ENCODE results near the gene GLT1D1. TPM values are rescaled to one million over a fixed set of nuclear protein-coding genes. Genes with fewer than 3 reads are reported as not detected.

Gene GLT1D1
- total and polyA plus RNA-seq, 2 of the 8 experiments (the other 6 are each of a cell fraction or from before 2014, with no cell fraction given) = 1.5 to 3.6 TPM

DNA sequence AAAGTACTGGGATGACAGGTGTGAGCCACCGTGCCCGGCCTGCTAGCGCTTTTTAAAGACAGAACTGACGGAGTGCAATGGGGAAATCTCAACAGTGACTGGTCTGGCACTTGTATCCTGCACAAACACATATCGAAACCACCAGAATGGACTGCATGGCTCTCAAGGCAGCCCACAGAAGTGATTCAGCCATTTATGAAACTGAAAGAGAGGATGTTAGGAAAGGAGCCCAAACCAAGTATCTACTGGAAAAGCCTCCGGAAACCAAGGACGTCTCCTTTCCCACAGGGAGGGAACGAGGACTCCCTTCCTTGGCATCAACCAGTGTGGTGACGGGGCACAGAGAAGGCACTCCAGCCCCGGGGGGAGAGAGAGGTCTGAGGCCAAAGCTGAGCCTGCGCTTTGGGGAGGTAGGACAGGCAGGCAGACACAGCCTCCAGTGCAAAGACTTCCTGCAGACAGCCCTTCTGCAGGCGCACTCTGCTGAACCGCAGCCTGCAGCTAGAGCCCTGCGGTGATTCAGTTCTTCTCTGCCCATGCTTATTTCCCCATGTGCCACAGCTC lies 46.0 kb upstream of the GLT1D1 start:
- H2AFZ ChIP-seq (ENCODE audit: low read length) = no peak overlapping the region
- no peak overlapping the region for H3K4me2 ChIP-seq (ENCODE audit: insufficient read depth in 1 of 2, low read depth in 2 of 2, low read length in 2 of 2)
- H3K27me3 ChIP-seq (replicated peaks in 1 of 4; ENCODE audit: control insufficient read depth in 3 of 4, extremely low read depth in 1 of 4, insufficient read depth in 3 of 4, low read length in 3 of 4) = no peaks in the 10 kb centered on the region
- H2BK120ac ChIP-seq (replicated peaks; ENCODE audit: low read depth, low read length) = no peak overlapping the region
- peaks cover 9% of the 10 kb centered on the region; the same call in 1 of the 2 replicates for H3K79me1 ChIP-seq (ENCODE audit: low read depth, low read length)
- FAIRE-seq (no peak), DNase-seq (ENCODE audit: low read depth in 1 of 2, low spot score in 2 of 2) (no peak)
- ChIA-PET POLR2A (ENCODE audit: partially characterized antibody) (no interaction called here), CTCF (ENCODE audit: partially characterized antibody) (interaction anchor here (0.9 to 2.0 kb wide), 4 partner anchors 9 to 224 kb away, joined by 3 to 6 read pairs (median 4); no protein-coding TSS in a partner anchor)
- H3K4me1 ChIP-seq (replicated peaks in 1 of 4; ENCODE audit: control insufficient read depth in 3 of 4, insufficient read depth in 4 of 4, low read length in 3 of 4) = peaks cover 0 to 4% (median 0%) of the 10 kb centered on the region in 4 experiments; a peak in 2 of 7 replicates
- WGBS, 2 experiments (ENCODE audit: extremely low coverage in 1 of 2, insufficient coverage in 1 of 2, insufficient read length in 1 of 2, insufficient replicate concordance in 2 of 2, low coverage in 1 of 2, low lambda C conversion rate in 2 of 2, missing lambda C conversion rate in 1 of 2) = 91% methylated on average over 14 of the region's 14 CpGs; no CpG with 5 or more reads in 1 of the 2 experiments
- no peak overlapping the region for H3K18ac ChIP-seq (ENCODE audit: extremely low read depth, low read length)
- H3K4me3 ChIP-seq (ENCODE audit: extremely low read depth in 1 of 4, insufficient read depth in 2 of 4, low read depth in 3 of 4, low read length in 4 of 4) = no peak overlapping the region
- H3K14ac ChIP-seq (ENCODE audit: insufficient read length) = no peak overlapping the region
- TF ChIP-seq GABPA (IDR thresholded peaks at IDR 0.05; ENCODE audit: borderline replicate concordance, insufficient read depth, low read length) = no peak
- TF ChIP-seq ZNF274 (IDR thresholded peaks at IDR 0.05; ENCODE audit: borderline replicate concordance, extremely low read depth, low read length) = no peak
- no peak for TF ChIP-seq KDM1A (IDR thresholded peaks at IDR 0.05; ENCODE audit: borderline replicate concordance, low read length)
- no peak for TF ChIP-seq SAP30 (IDR thresholded peaks at IDR 0.05; ENCODE audit: insufficient read depth, insufficient replicate concordance, low read length)
- no peak for TF ChIP-seq CHD1 (IDR thresholded peaks at IDR 0.05; ENCODE audit: low read depth, low read length)
- no peak for TF ChIP-seq CHD2 (IDR thresholded peaks at IDR 0.05; ENCODE audit: low read length)
- TF ChIP-seq SUZ12 (IDR thresholded peaks at IDR 0.05; ENCODE audit: low read length) = no peak
- no peak overlapping the region for H3K56ac ChIP-seq (replicated peaks; ENCODE audit: insufficient read length, low read depth, low read length)
- no peak overlapping the region for H3K27ac ChIP-seq (ENCODE audit: low read depth, low read length)
- H3K23me2 ChIP-seq (ENCODE audit: low read depth, low read length) = no peaks in the 10 kb centered on the region
- peaks cover 6 to 38% (median 13%) of the 10 kb centered on the region in 4 experiments; a peak in 6 of 8 replicates for H3K36me3 ChIP-seq (ENCODE audit: control insufficient read depth in 2 of 4, insufficient read depth in 4 of 4, low read length in 3 of 4)
- peaks cover 16 to 26% of the 10 kb centered on the region in 2 experiments for H4K20me1 ChIP-seq (replicated peaks in 1 of 2; ENCODE audit: control insufficient read depth in 1 of 2, insufficient read depth in 2 of 2, low read length in 2 of 2)
- H2BK5ac ChIP-seq (ENCODE audit: low read depth, low read length) = no peak overlapping the region
- no peak overlapping the region for H2BK12ac ChIP-seq (ENCODE audit: low read depth, low read length)
- H2BK15ac ChIP-seq (ENCODE audit: low read length) = no peak overlapping the region
- peaks cover 0 to 59% of the 10 kb centered on the region in 2 experiments; a peak in 2 of 4 replicates for H3K79me2 ChIP-seq (ENCODE audit: control insufficient read depth in 1 of 2, insufficient read depth in 2 of 2, low read length in 2 of 2)
- H2AK5ac ChIP-seq (ENCODE audit: low read depth, low read length) = no peak overlapping the region
- H4K91ac ChIP-seq (replicated peaks; ENCODE audit: insufficient read length, low read length) = no peak overlapping the region
- H3K9me3 ChIP-seq (ENCODE audit: insufficient read depth in 2 of 2, low read depth in 1 of 2, low read length in 1 of 2) = no peaks in the 10 kb centered on the region
- no peak overlapping the region for H3K9ac ChIP-seq (replicated peaks in 1 of 4; ENCODE audit: extremely low read depth in 1 of 4, low read depth in 3 of 4, low read length in 3 of 4)
- H3K4ac ChIP-seq (replicated peaks; ENCODE audit: insufficient read length, low read depth, low read length) = no peak overlapping the region
- no peak overlapping the region for H4K8ac ChIP-seq (ENCODE audit: extremely low read depth, insufficient read depth, low read length)
- H2BK20ac ChIP-seq (ENCODE audit: low read length) = no peak overlapping the region
- H3K23ac ChIP-seq (ENCODE audit: insufficient read length) = no peak overlapping the region
- H4K5ac ChIP-seq (ENCODE audit: insufficient read length, low read depth, low read length) = no peak overlapping the region

Measured in H1 (cell line).